Measurements from ENCODE around the gene ALDH18A1.
"Not testable (repeated sequence)": the region's sequence is repeated elsewhere in the genome, so short reads cannot be mapped to it uniquely, and the experiment has no call there.

Gene ALDH18A1

GRCh38 chr10:95648138-95648537 is 8.4 kb downstream of the ALDH18A1 start:
- no peak for DNase-seq

GRCh38 chr10:95646160-95646559 is 10.4 kb downstream of the ALDH18A1 start:
- no peak for DNase-seq

GRCh38 chr10:95644901-95645300 is 11.6 kb downstream of the ALDH18A1 start:
- DNase-seq: no peak

GRCh38 chr10:95640891-95641315 is 15.6 kb downstream of the ALDH18A1 start:
- DNase-seq: no peak

GRCh38 chr10:95637911-95638310 is 18.6 kb downstream of the ALDH18A1 start:
- DNase-seq: no peak

- no peak for DNase-seq
These were observed 19.4 kb downstream of the ALDH18A1 start for GRCh38 chr10:95637140-95637539.

GRCh38 chr10:95635319-95635733 is 21.2 kb downstream of the ALDH18A1 start:
- no peak for DNase-seq

GRCh38 chr10:95628786-95629185 is 27.7 kb downstream of the ALDH18A1 start:
- no peak for DNase-seq

GRCh38 chr10:95626500-95626899 is 30.0 kb downstream of the ALDH18A1 start:
- no peak for DNase-seq

- not testable (repeated sequence) for DNase-seq
These were observed 36.1 kb downstream of the ALDH18A1 start for GRCh38 chr10:95620415-95620814.

GRCh38 chr10:95618101-95618500 is 38.4 kb downstream of the ALDH18A1 start:
- no peak for DNase-seq

GRCh38 chr10:95616446-95616845 is 40.1 kb downstream of the ALDH18A1 start:
- no peak for DNase-seq

GRCh38 chr10:95613330-95613729 is 43.2 kb downstream of the ALDH18A1 start:
- no peak for DNase-seq

- no peak for DNase-seq
These were observed 45.8 kb downstream of the ALDH18A1 start for GRCh38 chr10:95610727-95611126.

GRCh38 chr10:95606922-95607321 is 49.6 kb downstream of the ALDH18A1 start:
- no peak for DNase-seq

GRCh38 chr10:95605163-95605562 is 51.3 kb downstream of the ALDH18A1 start:
- no peak for DNase-seq

GRCh38 chr10:95604630-95605029 is 51.9 kb downstream of the ALDH18A1 start:
- DNase-seq: no peak

- DNase-seq: no peak
These were observed 54.1 kb downstream of the ALDH18A1 start for GRCh38 chr10:95602382-95602781.

GRCh38 chr10:95601116-95601719 is 55.3 kb downstream of the ALDH18A1 start:
- peak; percentile 42 for DNase-seq

- no peak for DNase-seq
These were observed 56.4 kb downstream of the ALDH18A1 start for GRCh38 chr10:95600158-95600557.

GRCh38 chr10:95597788-95598187 is 58.7 kb downstream of the ALDH18A1 start:
- DNase-seq: no peak

- DNase-seq: no peak
These were observed 68.5 kb downstream of the ALDH18A1 start for GRCh38 chr10:95588025-95588424.

- DNase-seq: no peak
These were observed 76.5 kb downstream of the ALDH18A1 start for GRCh38 chr10:95579835-95580535.

- DNase-seq: no peak
These were observed 77.2 kb downstream of the ALDH18A1 start for GRCh38 chr10:95579292-95579691.

GRCh38 chr10:95578619-95579018 is 77.9 kb downstream of the ALDH18A1 start:
- no peak for DNase-seq

All from stimulated activated CD4-positive, alpha-beta T cell treated with anti-CD3 and anti-CD28 coated beads, Interleukin-1b, Interleukin-23, amount 100 ng/mL, for 48 hours (primary cell).